Urinary bladder (tissue), 4 donors: ENCODE data around the gene GNAZ. TPM values are rescaled to one million over a fixed set of nuclear protein-coding genes. Genes with fewer than 3 reads are reported as not detected.

Source experiments
- DNase-seq: peaks from one replicate; pipeline ENCODE4 v3.0.0-alpha.2; 2015; ENCODE audit errors: extremely low spot score
- H3K27ac ChIP-seq: one replicate; pipeline ENCODE4 v1.5.1; 2013; ENCODE audit warnings: low read depth, mild to moderate bottlenecking, moderate library complexity
- H3K36me3 ChIP-seq: one replicate; pipeline ENCODE4 v1.6.1; 2013; ENCODE audit warnings: mild to moderate bottlenecking, moderate library complexity; ENCODE audit not compliant: insufficient read depth
- H3K4me1 ChIP-seq: one replicate; pipeline ENCODE4 v1.6.1; 2013; ENCODE audit warnings: mild to moderate bottlenecking, moderate library complexity; ENCODE audit not compliant: insufficient read depth
- H3K4me3 ChIP-seq: one replicate; pipeline ENCODE4 v1.5.1; 2013; ENCODE audit warnings: low read depth, low read length
- WGBS: extraction: QIAGEN DNeasy Blood & Tissue Kit; methylation state at CpG from one replicate; pipeline ENCODE4 v1.1.7; 2013; 5-methylcytosine and 5-hydroxymethylcytosine counted together
- polyA plus RNA-seq: library from polyadenylated mRNA; stranded (reverse); fragments of 200-250 nt; gene quantifications from one replicate; pipeline ENCODE4 v1.2.3, GENCODE V29; 2013
- total RNA-seq: library from RNA; depleted of rRNA; stranded (reverse); fragments of >200 nt; gene quantifications from one replicate; pipeline ENCODE4 v1.2.3, GENCODE V29; 2014
- donor health status: healthy with polysubstance abuse.
- donor health status: healthy.

GNAZ gene
- total and polyA plus RNA-seq, 2 donors, result 5.4 to 12.2 TPM

GRCh38 chr22:23103199-23103954 is 33.1 kb downstream of the GNAZ start:
- WGBS, result 85% methylated on average over 13 of the region's 13 CpGs
- no peaks in the 10 kb centered on the region for H3K4me1 ChIP-seq
- no peak for DNase-seq
- H3K36me3 ChIP-seq, result no peaks in the 10 kb centered on the region
- H3K27ac ChIP-seq, result no peak overlapping the region
- H3K4me3 ChIP-seq, result no peak overlapping the region

GRCh38 chr22:23104187-23104971 is 34.1 kb downstream of the GNAZ start:
- Histone ChIP-seq H3K4me3 (no peak overlapping the region), H3K27ac (no peak overlapping the region), H3K4me1 (no peaks in the 10 kb centered on the region), H3K36me3 (no peaks in the 10 kb centered on the region)
- 88% methylated on average over 12 of the region's 12 CpGs for WGBS
- no peak for DNase-seq

- 96% methylated on average over 5 of the region's 5 CpGs for WGBS
- Histone ChIP-seq H3K36me3 (no peaks in the 10 kb centered on the region), H3K4me1 (no peaks in the 10 kb centered on the region), H3K27ac (no peak overlapping the region), H3K4me3 (no peak overlapping the region)
- DNase-seq, result no peak
These were observed 35.0 kb downstream of the GNAZ start for GRCh38 chr22:23105304-23105703.

- H3K27ac ChIP-seq, result no peak overlapping the region
- H3K4me3 ChIP-seq, result no peak overlapping the region
- 98% methylated on average over 5 of the region's 5 CpGs for WGBS
- no peaks in the 10 kb centered on the region for H3K4me1 ChIP-seq
- H3K36me3 ChIP-seq, result no peaks in the 10 kb centered on the region
- no peak for DNase-seq
These were observed 35.6 kb downstream of the GNAZ start for GRCh38 chr22:23105919-23106318.

DNA sequence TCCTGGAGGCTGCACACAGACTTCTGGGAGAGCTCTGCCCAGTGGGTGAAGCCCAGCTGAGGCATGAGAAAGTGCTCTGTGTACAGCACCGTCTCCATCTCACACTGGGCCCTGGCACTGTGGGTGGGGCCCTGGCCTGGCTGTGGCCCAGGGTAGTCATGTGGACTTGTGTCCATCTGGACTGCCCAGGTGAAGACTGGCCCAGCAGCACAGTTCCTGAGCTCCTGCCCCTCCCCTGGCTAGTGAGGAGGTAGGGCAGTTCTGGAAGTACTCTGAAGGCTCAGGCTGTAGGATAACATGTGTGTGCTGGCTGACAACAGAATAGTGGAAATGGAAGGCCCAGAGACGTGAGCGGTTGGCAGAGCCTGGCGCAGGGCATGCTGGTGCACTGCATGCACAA is 36.0 kb downstream of the GNAZ start:
- no peak overlapping the region for H3K4me3 ChIP-seq
- no peaks in the 10 kb centered on the region for H3K4me1 ChIP-seq
- no peak overlapping the region for H3K27ac ChIP-seq
- DNase-seq, result no peak
- 93% methylated on average over 4 of the region's 4 CpGs for WGBS
- no peaks in the 10 kb centered on the region for H3K36me3 ChIP-seq

DNA sequence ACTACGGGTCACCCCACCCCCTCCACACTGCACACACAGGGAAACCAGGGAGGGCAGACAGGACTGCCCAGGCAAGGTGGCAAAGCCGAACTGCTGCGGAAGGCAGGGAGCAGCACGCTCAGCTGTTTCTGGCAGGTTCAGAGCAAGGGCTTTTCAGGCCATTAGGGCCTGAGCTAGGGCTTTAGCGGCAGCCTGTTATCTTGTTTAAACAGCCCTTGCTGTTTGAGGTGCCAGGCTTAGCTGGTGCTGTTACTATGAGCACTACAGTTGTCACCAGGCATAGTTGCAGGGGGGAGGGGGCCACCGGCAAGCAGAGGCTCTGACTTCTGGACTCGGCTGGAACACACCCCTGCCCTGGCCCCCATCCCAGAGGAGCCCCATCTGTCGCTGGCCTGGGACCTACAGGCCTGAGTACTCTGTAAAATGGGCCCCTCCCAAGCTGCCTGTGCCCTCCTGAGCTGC is 36.6 kb downstream of the GNAZ start:
- no peaks in the 10 kb centered on the region for H3K4me1 ChIP-seq
- no peaks in the 10 kb centered on the region for H3K36me3 ChIP-seq
- DNase-seq, result no peak
- WGBS, result 71% methylated on average over 8 of the region's 8 CpGs
- no peak overlapping the region for H3K4me3 ChIP-seq
- no peak overlapping the region for H3K27ac ChIP-seq

DNA sequence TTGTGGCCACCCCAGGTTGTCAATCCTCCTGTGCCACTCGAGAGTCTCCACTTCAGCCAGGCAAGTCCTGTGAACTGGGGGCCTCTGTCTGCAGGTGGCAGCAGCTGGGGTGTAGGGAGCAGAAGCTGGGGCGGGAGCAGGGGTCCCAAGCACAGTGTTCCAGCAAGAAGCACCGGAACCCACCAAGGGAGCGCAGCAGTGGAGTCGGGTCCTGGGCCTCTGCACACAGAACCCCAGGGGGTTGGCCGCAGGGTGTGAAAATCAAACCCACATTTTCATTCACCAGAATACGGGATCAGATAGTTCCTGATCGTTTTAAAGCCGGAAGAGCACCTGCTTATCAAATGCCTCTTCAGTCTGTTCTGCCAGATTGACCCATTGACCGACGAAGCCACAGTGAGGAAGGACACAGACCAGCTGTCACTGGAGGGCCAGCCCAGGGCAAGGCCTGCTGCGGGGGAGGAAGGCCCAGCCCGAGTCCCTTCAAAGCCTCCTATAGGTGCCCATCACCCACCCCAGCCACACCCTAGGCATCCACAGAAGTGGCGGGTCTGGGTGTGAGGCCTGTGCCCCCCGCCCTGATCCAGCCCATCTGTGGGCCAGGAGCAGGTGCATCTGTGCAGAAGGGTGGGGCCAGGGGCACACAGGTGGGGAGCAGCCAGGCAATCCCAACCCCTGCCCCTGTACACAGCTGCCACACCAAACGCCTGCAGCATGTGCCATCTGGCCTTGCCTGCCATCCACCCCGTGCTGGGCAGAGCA is 37.3 kb downstream of the GNAZ start:
- H3K4me3 ChIP-seq, result no peak overlapping the region
- DNase-seq, result no peak
- no peak overlapping the region for H3K27ac ChIP-seq
- H3K36me3 ChIP-seq, result no peaks in the 10 kb centered on the region
- 92% methylated on average over 17 of the region's 17 CpGs for WGBS
- no peaks in the 10 kb centered on the region for H3K4me1 ChIP-seq

GRCh38 chr22:23108249-23109078 is 38.1 kb downstream of the GNAZ start:
- H3K27ac ChIP-seq, result no peak overlapping the region
- H3K4me3 ChIP-seq, result no peak overlapping the region
- DNase-seq, result no peak
- no peaks in the 10 kb centered on the region for H3K36me3 ChIP-seq
- no peaks in the 10 kb centered on the region for H3K4me1 ChIP-seq
- WGBS, result 89% methylated on average over 7 of the region's 7 CpGs

DNA sequence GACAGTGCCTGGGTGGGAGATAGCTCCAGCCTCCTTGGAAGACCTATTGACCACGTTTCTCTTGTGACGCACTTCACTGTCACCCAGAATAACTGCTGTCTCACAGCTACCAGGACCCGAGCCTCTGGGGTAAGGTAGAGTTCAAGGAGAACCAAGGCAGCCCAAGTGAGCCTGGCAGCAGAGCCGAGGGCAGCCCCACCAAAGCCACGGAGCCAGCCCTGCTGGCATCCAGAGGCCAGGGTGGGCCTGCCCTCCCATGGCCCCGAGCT is 38.7 kb downstream of the GNAZ start:
- no peak for DNase-seq
- no peaks in the 10 kb centered on the region for H3K4me1 ChIP-seq

DNA sequence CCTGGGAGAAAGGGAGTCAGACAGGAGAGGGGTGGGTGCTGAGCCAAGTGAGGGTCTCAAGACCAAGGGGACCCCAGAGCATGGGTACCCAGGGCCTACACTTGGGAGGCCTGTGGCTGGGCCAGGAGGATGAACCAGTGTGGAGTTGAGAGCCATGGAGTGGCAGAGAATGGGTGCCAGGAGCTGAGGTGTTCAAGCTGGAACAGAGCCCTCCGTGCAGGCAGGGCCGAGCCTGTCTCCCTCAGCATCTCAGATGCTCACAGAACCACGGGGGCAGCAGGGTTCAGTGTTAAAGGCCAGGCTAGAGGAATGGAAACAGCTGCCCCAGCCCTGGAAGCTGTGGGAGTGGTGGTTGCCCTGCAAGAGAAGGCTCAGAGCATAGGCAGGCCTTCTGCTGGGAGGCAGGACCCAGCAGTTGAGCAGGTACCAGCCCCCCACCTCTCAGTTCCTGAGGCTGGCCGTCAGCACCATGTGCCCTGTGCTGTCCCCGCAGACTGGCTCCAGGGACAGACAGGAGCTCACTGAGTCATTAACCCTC is 39.2 kb downstream of the GNAZ start:
- Histone ChIP-seq H3K4me1 (no peaks in the 10 kb centered on the region), H3K4me3 (no peak overlapping the region), H3K36me3 (no peaks in the 10 kb centered on the region), H3K27ac (no peak overlapping the region)
- 86% methylated on average over 5 of the region's 5 CpGs for WGBS
- DNase-seq, result no peak

More for the DNA sequence above, 38.7 kb downstream of the GNAZ start:
- WGBS, result 92% methylated on average over 6 of the region's 6 CpGs
- Histone ChIP-seq H3K4me3 (no peak overlapping the region), H3K27ac (no peak overlapping the region), H3K36me3 (no peaks in the 10 kb centered on the region)

DNA sequence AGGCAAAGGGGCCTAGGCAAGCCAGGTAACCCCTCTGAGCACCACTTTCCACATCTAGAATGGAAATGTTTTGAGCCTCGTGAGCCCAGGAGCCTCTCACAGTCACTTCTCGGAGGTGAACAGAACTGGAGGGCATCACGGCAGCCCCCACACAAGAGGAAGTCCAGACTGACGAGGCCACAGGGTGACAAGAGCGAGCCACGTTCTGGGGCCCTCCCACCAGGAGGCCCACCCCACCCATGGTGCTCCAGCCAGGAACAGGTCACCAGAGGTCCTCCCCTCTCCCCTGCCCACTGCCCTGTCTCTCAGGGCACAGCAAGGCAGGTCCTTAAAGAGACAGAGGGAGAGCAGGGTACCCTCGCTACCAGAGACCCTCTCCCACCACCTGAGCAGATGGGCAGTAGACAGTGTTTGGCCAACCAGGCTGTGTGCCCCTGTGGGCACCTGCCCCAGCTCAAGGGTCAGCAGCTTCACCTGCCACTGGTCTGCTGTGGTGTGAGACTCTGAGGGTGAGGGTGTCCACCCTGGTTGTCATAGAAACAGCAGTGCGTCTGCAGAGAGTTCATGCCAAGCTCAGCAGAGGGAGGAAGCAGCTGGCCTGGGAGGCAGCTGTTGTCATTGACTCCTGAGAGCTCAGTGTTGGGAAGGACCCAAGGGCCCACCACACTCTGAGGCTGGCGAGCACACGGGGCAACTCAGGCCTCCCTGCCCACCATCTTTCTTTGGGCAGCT is 40.0 kb downstream of the GNAZ start:
- no peaks in the 10 kb centered on the region for H3K4me1 ChIP-seq
- WGBS, result 80% methylated on average over 10 of the region's 10 CpGs
- H3K36me3 ChIP-seq, result no peaks in the 10 kb centered on the region
- H3K4me3 ChIP-seq, result no peak overlapping the region
- DNase-seq, result no peak
- no peak overlapping the region for H3K27ac ChIP-seq

GRCh38 chr22:23110922-23111527 is 40.7 kb downstream of the GNAZ start:
- WGBS, result 80% methylated on average over 15 of the region's 15 CpGs
- DNase-seq, result no peak
- no peak overlapping the region for H3K4me3 ChIP-seq
- H3K36me3 ChIP-seq, result no peaks in the 10 kb centered on the region
- H3K27ac ChIP-seq, result no peak overlapping the region
- no peaks in the 10 kb centered on the region for H3K4me1 ChIP-seq
